ENCODE results near the gene DMAC2.
"Not testable (repeated sequence)": the region's sequence is repeated elsewhere in the genome, so short reads cannot be mapped to it uniquely, and the experiment has no call there.

The DMAC2 gene

DNA sequence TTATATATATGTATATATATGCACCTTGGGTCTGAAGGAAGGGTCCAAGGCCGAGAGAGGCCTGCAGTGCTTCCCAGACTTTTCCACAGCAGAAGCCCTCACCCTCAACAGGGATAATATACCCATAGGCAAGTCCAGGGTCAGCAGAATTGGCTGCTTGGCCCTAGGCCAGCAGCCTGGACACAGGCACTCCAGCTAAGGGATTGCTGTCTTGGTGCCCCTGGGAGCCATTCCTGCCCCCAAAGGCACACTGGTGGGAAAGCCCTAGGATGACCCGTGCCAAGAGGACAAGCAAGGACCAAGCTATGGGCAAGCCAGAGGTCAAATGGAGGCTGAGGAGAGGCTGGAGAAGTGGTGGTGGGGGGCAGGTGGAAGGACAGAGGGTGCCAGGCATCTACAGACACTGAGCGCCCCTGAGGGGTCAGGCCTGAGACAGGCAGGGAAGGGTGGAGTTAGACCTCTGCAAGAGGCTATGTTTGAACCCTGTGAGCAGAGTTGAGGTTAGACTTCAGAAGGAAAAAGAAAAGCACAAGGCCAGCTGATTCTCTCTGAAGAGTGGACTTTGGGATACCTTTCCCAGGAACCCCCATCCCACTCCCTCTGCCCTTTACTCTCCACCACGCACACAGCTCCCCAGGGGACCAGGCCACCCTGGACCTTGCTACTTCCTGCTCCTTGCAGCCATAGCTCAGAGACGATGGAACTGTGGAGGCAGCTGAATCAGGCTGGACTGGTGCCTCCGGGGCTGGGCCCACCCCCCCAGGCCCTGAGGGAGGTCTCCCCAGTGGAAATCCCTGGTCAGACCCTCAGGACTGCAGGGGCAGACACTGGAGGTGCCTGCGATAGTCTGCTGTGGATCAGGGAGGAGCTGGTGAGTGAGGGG lies 3.0 kb upstream of the DMAC2 start, which contains the start of gene ERICH4:
TSS of gene ERICH4 (plus strand) at position 684 of the 883 bp plus-strand sequence. CDS start at position 698, 14 bp downstream.
- DNase-seq, result no peak

DNA sequence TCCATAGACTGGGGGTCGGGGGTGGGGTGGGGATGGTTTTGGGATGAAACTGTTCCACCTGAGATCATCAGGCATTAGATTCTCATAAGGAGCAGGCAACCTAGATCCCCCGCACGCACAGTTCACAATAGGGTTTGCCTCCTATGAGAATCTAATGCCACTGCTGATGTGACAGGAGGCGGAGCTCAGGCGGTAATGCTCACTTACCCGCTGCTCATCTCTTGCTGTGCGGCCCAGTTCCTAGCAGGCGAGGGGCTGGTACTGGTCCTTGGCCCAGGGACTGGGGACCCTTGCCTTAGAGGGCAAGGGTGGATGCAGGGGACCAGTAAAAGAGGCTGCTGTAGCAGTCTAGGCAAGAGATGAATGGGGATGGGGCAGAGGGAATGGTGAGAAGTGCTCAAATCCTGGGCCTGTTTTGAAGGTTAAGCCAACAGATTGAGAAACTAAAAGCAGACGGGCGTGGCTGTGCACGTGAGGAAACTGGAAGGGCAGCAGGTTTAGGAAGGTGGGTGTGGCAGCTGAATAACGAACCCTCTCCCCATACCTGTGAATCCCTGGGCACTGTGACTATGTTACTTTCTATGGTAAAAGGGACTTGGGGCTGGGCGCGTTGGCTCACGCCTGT lies 1.7 kb upstream of the DMAC2 start:
- no peak for DNase-seq

DNA sequence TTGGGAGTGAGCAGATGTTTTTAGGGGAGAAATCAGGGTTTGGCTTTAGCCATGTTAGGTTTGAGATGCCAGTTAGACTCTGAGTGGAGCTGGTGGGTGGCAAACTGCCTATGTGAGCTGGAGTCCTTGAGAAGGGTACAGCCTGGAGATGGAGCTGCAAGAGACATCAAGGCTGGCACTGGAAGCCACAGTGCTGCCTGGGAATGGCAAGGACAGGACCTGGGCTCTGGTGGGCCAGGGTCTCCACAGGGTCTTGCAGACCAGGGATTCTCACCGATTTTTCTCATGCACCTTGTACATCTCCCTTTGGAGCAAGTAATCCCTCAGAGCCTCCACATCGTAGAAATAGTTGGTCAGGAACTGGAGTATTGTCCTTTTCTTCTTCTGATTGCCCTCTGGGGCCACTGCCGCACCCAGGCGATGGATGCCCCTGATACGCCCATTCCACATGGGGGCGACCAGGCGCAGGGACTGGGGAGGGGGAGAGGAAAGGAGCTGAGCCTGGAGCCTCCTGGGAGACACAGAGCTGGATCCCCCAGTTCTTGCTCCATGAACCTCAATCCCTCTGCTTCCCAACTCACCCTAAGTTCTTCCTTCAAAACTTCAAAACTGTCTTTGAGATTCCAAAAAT lies 1.7 kb downstream of the DMAC2 start:
- DNase-seq, result no peak

DNA sequence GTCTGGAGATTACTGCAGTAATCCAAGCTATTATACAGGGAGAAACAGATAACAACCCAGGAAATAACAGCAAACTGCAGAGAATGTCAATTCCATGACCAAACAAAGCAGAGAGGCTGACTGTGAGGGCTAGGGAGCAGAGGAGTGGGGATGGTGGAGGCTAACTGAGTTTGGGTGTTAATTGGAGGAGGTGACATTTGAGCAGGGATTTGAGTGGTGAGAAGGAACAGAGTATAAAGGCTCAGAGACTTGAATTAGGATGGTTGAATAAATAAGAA lies 3.1 kb downstream of the DMAC2 start:
- DNase-seq, result no peak

- no peak for DNase-seq
Measured at GRCh38 chr19:41435936-41436673, 3.6 kb downstream of the DMAC2 start.

DNA sequence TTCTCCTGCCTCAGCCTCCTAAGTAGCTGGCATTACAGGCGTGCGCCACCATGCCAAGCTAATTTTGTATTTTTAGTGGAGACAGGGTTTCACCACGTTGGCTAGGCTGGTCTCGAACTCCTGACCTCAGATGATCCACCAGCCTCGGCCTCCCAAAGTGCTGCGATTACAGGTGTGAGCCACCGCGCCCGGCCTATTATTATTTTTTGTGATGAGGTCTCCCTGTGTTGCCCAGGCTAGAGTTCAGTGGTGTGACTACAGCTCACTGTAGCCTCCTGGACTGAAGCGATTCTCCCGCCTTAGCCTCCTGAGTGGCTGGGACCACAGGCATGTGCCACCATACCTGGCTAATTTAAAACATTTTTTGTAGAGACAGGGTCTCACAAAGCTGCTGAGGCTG lies 4.3 kb downstream of the DMAC2 start:
- not testable (repeated sequence) for DNase-seq

GRCh38 chr19:41434450-41434849 lies 5.3 kb downstream of the DMAC2 start:
- no peak for DNase-seq

GRCh38 chr19:41433171-41433570 lies 6.5 kb downstream of the DMAC2 start:
- DNase-seq, result no peak

DNA sequence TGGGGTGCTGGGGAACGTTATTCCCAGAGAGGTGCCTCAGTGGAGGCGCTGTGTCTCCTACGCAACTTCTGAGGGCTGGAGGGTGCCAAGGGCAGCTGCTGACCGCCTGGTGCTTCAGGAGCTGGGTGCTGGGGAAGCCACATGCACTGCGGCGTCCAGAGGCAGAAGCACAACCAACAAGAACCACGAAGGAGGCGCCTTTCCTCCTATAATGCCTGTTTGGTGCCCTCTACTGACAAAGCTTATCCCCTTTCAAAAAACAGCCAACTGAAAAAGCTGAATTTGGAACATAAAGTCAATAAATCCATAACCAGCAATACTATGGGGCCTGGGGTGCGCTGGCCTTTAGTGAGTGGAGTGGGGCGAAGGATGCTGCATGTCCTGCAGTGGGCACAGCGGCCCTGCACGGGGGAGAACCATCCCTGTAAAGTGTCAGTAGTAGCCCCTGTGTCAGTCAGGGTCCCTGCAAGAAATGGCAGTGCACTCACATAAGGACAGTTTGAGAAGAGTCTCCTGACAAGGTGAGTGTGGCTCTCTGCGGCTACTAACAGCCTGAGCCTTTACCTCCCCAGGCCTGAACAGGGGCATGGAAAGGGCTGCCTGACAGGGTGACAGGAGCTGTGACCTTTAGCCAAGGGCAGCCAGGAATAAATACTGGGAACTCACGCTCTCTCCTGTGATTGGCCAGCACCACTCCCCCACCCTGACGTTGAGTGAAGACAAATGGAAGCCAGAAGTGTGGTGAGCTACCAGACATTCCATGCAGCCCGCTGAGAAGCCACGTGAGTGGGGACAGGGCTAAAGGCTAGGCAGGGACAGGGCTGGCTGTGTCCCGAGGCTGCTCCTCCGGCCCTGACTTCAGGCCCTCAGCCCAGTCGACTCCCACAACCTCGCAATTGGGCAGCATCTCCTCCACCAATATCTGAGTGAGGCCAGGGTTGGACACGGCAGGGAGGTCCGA lies 8.0 kb downstream of the DMAC2 start:
- no peak for DNase-seq

- no peak for DNase-seq
Measured at GRCh38 chr19:41430922-41431321, 8.8 kb downstream of the DMAC2 start.

DNA sequence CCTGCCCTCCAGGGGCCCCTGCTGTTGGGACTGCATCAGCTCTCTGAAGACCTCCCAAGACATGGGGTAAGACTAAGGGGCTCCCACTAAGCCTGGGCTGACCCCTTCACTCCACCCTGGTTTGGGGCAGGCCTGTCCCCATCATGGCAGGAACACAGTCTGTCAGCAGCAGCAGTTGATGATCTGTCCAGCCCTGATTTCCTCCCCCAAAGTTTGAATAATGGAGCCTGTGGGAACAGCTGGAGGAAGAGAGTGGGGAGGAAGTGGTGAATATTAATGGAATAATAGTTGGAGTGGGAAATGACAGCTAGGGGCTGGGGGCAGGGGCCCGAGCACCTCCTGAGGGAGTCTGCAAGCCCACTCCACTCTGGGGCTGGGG lies 11.2 kb downstream of the DMAC2 start:
- no peak for DNase-seq

DNA sequence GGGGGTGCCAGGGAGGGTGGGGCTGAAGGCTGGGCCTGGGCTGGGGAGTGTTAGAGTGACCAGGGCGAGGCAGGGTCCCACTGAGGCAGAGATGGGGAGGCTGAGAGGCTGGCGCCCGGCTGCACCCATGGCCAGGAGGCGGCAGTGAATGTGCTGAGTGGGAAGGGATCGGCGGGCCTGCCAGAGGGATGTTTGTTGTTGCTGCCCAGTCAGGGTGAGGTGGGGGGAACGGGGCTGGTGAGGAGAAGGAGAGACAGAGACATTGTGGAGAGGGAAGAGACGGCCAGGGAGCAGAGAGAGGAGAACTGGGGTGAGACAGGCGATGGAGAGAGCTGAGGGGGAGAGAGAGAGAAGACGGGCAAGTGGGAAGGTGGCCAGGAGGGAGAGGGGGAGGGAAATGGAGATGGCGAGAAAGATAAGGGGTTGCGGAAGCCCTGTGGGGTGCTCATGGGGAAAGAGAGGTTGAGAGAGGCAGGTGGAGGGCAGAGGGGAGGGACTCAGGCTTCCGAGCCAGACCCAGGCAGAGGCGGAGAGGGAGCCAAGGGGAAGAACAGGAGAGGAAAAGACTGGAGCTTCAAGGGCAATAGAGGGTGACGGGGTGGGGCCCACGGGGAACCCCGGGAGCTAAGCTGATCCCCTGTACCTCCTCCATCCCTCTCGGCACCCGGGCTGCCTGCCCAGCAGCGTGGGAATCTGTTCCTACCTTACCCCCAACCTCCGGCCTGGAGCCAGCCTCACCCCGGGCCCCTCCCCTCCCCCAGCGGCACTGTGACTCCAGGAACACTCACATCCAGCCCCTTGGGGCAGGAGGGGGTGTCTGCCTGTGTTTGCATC lies 11.8 kb downstream of the DMAC2 start:
- DNase-seq, result peak; percentile 32

DNA sequence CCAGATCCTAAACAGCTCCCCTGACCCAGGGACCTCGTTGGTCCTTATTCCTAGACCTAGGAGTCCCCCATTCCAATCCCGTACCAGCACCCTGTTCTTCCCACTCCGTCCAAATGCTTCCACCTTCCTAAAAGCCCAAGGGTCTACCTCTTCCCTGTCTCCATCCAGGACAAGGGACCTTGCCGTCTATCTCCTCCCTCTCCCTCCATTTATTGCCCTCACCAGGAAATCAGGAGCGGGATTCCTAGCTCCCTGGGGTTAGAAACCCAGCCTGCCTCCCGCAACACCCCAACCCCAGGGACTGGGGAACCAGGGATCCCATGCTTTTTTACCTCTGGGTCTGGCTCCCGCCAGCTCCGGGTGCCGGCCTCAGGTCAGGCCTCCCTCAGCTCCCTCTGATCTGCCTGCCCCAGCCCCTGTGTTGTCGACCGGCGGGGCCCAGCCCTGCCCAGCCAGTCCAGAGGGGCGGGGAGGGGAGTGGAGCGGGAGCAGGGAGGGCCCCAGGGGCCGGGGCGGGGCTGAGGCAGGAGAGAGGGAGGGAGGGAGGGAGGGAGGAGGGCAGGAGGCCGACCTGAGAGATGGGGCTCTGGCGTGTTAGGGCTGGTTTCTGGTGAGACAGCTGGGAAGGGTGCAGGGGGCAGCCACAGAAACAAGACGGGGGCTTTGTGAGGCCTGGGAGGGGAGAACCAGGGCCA lies 12.6 kb downstream of the DMAC2 start, which contains the start of gene B3GNT8:
TSS of gene B3GNT8 (minus strand) at position 423 of the 695 bp plus-strand sequence. CDS start 596 bp downstream, outside the sequence.
- DNase-seq, result peak; percentile 47

DNA sequence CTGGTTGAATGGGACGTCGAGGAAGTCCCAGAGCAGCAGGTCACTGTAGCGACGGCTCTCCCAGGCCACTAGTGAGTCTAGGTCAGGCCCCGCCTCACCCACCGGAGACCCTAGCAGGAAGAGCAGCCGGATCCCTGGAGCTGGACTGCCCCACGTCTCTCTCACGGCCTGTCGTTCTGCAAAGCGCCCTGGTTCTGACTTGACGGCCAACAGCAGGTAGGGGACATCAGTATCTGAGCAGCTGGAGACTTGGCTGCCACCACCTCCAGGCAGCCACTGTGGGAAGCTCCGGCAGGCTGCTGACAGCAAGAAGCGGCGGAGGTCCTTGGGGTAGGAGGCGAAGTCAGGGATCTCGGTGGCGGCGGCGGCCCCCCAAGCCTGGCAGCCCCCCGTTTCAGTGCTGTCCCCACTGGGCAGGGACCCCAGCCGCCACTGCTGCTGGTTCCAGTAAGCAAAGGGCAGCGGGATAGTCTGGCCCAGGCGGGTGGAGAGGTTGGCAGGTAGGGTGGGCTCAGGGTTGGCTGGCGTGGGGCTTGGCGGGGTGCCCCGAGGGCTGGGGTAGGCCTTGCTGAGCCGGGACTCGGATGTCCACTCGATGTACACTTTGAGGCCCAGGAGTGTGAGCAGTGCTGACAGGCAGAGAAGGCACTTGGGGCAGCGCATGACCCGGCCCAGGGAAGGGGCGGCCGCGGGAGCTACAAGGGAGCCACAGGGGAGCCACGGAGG lies 13.4 kb downstream of the DMAC2 start:
- DNase-seq, result no peak

- DNase-seq, result no peak
Measured at GRCh38 chr19:41425174-41426115, 14.3 kb downstream of the DMAC2 start.

DNA sequence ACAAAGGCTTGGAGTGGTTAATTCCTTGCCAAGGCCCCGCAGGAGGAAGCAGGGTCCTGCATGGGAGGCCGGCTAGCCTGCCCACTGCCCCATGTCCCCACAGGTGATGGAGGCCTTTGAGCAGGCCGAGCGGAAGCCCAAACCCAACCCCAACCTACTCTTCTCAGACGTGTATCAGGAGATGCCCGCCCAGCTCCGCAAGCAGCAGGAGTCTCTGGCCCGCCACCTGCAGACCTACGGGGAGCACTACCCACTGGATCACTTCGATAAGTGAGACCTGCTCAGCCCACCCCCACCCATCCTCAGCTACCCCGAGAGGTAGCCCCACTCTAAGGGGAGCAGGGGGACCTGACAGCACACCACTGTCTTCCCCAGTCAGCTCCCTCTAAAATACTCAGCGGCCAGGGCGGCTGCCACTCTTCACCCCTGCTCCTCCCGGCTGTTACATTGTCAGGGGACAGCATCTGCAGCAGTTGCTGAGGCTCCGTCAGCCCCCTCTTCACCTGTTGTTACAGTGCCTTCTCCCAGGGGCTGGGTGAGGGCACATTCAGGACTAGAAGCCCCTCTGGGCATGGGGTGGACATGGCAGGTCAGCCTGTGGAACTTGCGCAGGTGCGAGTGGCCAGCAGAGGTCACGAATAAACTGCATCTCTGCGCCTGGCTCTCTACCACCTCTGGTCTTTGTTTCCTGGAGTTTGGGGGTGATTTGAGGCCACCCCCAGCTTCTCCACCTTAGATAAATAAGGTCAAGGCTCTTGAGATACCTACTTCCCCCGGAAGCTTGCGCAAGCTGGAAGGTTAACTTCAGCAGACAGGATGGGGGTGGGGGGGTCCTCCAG lies 15.2 kb downstream of the DMAC2 start:
- no peak for DNase-seq

- no peak for DNase-seq
Measured at GRCh38 chr19:41422955-41423354, 16.8 kb downstream of the DMAC2 start.

DNA sequence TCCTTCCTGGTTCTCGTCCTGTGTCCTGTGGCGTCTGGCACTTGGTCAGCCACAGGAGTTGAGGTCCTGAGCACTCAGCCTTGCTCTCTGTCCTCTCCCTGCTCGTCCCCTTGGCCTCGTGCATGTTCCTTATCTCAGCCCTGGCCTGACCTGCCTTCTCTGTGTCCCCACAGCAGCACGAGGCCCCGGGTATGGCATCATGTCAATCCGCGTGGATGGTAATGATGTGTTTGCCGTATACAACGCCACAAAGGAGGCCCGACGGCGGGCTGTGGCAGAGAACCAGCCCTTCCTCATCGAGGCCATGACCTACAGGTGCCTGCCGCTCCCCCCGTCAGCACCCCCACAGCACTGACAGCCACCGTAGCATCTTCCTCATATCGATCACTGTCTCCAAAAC lies 17.3 kb downstream of the DMAC2 start:
- DNase-seq, result no peak

Data from stimulated activated CD4-positive, alpha-beta T cell treated with anti-CD3 and anti-CD28 coated beads, Interleukin-4, amount 100 ng/mL, for 24 hours (primary cell).